HL-60 (cell line): Measurements from ENCODE around the gene BOD1L1.

Experiments
- POLR2AphosphoS5 ChIP-seq: IDR thresholded peaks from 2 replicates; pipeline ENCODE4 v1.6.1; 2012; ENCODE audit warnings: low read depth
- SPI1 ChIP-seq: IDR thresholded peaks from 2 replicates; pipeline ENCODE4 v1.6.1; 2012; ENCODE audit warnings: low read depth, mild to moderate bottlenecking, borderline replicate concordance
- TF ChIP-seq, protein P1 (sequence below): IDR thresholded peaks from one replicate; pipeline ENCODE4 v1.5.1; 2011; ENCODE audit warnings: low read length, control low read depth, inconsistent platforms; ENCODE audit not compliant: insufficient read depth

DNA sequence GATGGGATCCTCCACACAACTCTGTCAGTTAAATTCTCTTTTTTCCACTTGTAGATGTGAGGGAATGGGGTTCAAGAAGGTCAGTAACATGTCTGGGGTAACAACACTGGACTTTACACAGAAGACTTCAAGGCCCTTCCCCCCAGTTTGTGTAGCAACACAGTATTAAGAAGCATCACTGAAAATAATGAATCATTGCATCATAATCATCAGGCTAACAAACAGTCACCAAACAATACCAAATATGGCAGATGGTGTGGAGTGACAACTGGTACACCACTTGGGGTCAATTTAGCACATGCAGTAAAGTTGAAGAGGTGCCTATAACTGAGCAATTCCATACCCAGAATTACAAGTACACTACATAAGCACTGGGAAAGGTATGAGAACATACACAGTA is 38.6 kb downstream of the BOD1L1 start:
- TF ChIP-seq, protein P1, sequence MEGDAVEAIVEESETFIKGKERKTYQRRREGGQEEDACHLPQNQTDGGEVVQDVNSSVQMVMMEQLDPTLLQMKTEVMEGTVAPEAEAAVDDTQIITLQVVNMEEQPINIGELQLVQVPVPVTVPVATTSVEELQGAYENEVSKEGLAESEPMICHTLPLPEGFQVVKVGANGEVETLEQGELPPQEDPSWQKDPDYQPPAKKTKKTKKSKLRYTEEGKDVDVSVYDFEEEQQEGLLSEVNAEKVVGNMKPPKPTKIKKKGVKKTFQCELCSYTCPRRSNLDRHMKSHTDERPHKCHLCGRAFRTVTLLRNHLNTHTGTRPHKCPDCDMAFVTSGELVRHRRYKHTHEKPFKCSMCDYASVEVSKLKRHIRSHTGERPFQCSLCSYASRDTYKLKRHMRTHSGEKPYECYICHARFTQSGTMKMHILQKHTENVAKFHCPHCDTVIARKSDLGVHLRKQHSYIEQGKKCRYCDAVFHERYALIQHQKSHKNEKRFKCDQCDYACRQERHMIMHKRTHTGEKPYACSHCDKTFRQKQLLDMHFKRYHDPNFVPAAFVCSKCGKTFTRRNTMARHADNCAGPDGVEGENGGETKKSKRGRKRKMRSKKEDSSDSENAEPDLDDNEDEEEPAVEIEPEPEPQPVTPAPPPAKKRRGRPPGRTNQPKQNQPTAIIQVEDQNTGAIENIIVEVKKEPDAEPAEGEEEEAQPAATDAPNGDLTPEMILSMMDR = no peak
- no peak for TF ChIP-seq POLR2AphosphoS5
- no peak for TF ChIP-seq SPI1
